Liver (tissue), 9 donors: Measurements from ENCODE around the gene NRM. TPM values are rescaled to one million over a fixed set of nuclear protein-coding genes. Genes with fewer than 3 reads are reported as not detected.

Experiments
- DNase-seq: peaks from one replicate; pipeline ENCODE4 v3.0.0-alpha.2; 2017; ENCODE audit warnings: low spot score
- H3K27ac ChIP-seq, 2 donors: one replicate each; pipeline ENCODE4 v1.7.0; 2013; ENCODE audit warnings: inconsistent platforms in 2 of 2, low read length in 2 of 2, control low read depth in 1 of 2, low read depth in 1 of 2, mild to moderate bottlenecking in 1 of 2
- H3K27me3 ChIP-seq, 4 donors: one replicate each; pipeline versions ENCODE4 v1.6.1 to v1.7.0; 2013; ENCODE audit warnings: low read length in 3 of 4, inconsistent platforms in 1 of 4, mild to moderate bottlenecking in 1 of 4, moderate library complexity in 1 of 4; ENCODE audit not compliant: control insufficient read depth in 4 of 4, insufficient read depth in 4 of 4
- H3K36me3 ChIP-seq, 4 donors: one replicate each; pipeline versions ENCODE4 v1.6.1 to v1.7.0; 2013; ENCODE audit warnings: low read length in 3 of 4, mild to moderate bottlenecking in 3 of 4, low read depth in 1 of 4, moderate library complexity in 1 of 4; ENCODE audit not compliant: control insufficient read depth in 4 of 4, insufficient read depth in 3 of 4
- H3K4me1 ChIP-seq, 4 donors: one replicate each; pipeline versions ENCODE4 v1.6.1 to v1.7.0; 2013; ENCODE audit warnings: low read length in 3 of 4, mild to moderate bottlenecking in 3 of 4, moderate library complexity in 1 of 4; ENCODE audit not compliant: control insufficient read depth in 4 of 4, insufficient read depth in 4 of 4
- H3K4me3 ChIP-seq, 3 donors: one replicate each; pipeline versions ENCODE4 v1.6.1 to v1.7.0; 2013; ENCODE audit warnings: low read length in 3 of 3, control low read depth in 1 of 3, low read depth in 1 of 3, mild to moderate bottlenecking in 1 of 3
- H3K9ac ChIP-seq, 2 donors: one replicate each; pipeline ENCODE4 v1.7.0; 2013; ENCODE audit warnings: low read length in 2 of 2, mild to moderate bottlenecking in 2 of 2, moderate library complexity in 2 of 2, control low read depth in 1 of 2, low read depth in 1 of 2
- H3K9me3 ChIP-seq, 4 donors: one replicate each; pipeline versions ENCODE4 v1.6.1 to v1.7.0; 2013; ENCODE audit warnings: low read length in 3 of 4; ENCODE audit not compliant: control insufficient read depth in 4 of 4
- EGR1 ChIP-seq, 2 donors: IDR thresholded peaks; 2 replicates each; pipeline ENCODE4 v1.6.1; 2016 to 2018; ENCODE audit warnings: antibody characterized with exemption in 2 of 2, low read depth in 2 of 2
- FOXA2 ChIP-seq: IDR thresholded peaks from 2 replicates; pipeline ENCODE4 v1.6.1; 2016; ENCODE audit warnings: antibody characterized with exemption
- GABPA ChIP-seq, 2 donors: IDR thresholded peaks in 1 of 2; conservative IDR thresholded peaks in 1 of 2; 2 replicates each; pipeline ENCODE4 v1.6.1; 2016; ENCODE audit warnings: antibody characterized with exemption in 2 of 2, mild to moderate bottlenecking in 1 of 2, moderate library complexity in 1 of 2
- HNF4G ChIP-seq: IDR thresholded peaks from 2 replicates; pipeline ENCODE4 v1.6.1; 2016; ENCODE audit warnings: antibody characterized with exemption
- NR2F2 ChIP-seq: IDR thresholded peaks from 2 replicates; pipeline ENCODE4 v1.6.1; 2016; ENCODE audit warnings: antibody characterized with exemption
- RAD21 ChIP-seq, 2 donors: IDR thresholded peaks; 2 replicates each; pipeline ENCODE4 v1.6.1; 2016; ENCODE audit warnings: antibody characterized with exemption in 2 of 2, mild to moderate bottlenecking in 2 of 2
- RXRA ChIP-seq, 2 donors: IDR thresholded peaks; 2 replicates each; pipeline ENCODE4 v1.6.1; 2017 to 2018; ENCODE audit warnings: antibody characterized with exemption in 2 of 2, mild to moderate bottlenecking in 1 of 2
- SP1 ChIP-seq: IDR thresholded peaks from 2 replicates; pipeline ENCODE4 v1.6.1; 2018; ENCODE audit warnings: antibody characterized with exemption, mild to moderate bottlenecking
- WGBS: extraction: QIAGEN DNeasy Blood & Tissue Kit; methylation state at CpG from one replicate; pipeline ENCODE4 v1.1.7; 2013; 5-methylcytosine and 5-hydroxymethylcytosine counted together
- polyA plus RNA-seq, 2 donors: library from polyadenylated mRNA; stranded (reverse) in 1 of 2; unstranded in 1 of 2; fragments of 200-250 nt in 1 of 2; fragments of >200 nt in 1 of 2; fragmentation: Nextera tagmentation in 1 of 2; extraction: Ambion mirVana in 1 of 2; gene quantifications; one replicate each; pipeline versions ENCODE4 v1.2.1 to v1.2.3, GENCODE V29; 2013 to 2015
- total RNA-seq, 2 donors: library from RNA; depleted of rRNA; stranded (reverse); fragments of >200 nt; gene quantifications; one replicate each; pipeline ENCODE4 v1.2.3, GENCODE V29; 2014
- TF ChIP-seq, protein P1 (sequence below): IDR thresholded peaks from 2 replicates; pipeline ENCODE4 v1.6.1; 2016; ENCODE audit warnings: antibody characterized with exemption
- TF ChIP-seq, protein P2 (sequence below): IDR thresholded peaks from 2 replicates; pipeline ENCODE4 v1.6.1; 2016; ENCODE audit warnings: antibody characterized with exemption
- TF ChIP-seq, protein P3 (sequence below): fragments of 150-350 bp; IDR thresholded peaks from 2 replicates; pipeline ENCODE4 v1.5.1; 2017; ENCODE audit warnings: improper control_type of control experiment, low read depth, low read length; ENCODE audit not compliant: missing input control
- TF ChIP-seq, protein P4 (sequence below): IDR thresholded peaks from 2 replicates; pipeline ENCODE4 v1.6.1; 2016; ENCODE audit warnings: antibody characterized with exemption, mild to moderate bottlenecking
- donor health status: healthy.
- donor health status: healthy.
- donor health status: healthy.
- donor health status: healthy.
- donor health status: healthy.

NRM gene
- total and polyA plus RNA-seq, 4 donors, result 0.59 to 3.3 (median 2.4) TPM

DNA sequence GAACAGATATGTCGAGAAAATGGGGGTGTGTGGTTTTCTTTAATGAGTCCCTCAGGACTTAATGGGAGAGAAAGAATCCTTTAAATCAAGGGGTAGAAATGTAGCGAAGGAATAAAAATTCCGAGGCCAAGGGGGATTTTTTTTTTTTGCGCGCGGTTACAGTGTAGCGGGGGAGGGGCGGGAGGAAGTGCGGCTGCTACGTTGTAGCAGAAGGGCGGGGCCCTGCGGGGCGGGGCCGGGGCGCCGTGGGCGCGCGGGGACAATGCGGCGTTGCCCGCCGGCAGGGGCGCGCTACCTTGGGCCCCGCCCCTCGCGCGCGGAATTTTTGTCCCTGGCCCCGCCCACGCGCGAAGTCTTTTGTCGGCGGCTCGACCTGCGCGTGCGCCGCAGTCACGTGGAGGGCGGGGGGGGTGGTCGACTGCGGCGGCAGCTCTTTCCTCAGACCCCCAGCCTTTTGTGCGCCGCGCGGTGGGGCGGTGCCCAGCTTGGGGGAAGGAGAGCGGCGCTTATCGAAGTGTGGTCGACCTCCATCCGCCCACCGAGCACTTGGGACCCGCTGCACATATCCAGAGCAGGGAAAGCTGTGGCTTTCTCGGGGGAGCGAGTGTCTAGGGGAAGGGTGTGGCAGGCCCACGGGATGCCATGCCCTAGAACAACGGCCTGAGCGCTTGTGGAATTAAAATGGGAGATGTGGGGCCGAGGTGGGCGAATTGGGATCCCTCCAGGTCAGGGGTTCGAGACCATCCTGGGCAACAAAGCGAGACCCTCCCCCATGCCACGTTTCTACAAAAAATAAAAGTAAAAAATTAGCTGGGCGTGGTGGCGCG, 30.6 kb upstream of the NRM start:
- TF ChIP-seq, protein P1, sequence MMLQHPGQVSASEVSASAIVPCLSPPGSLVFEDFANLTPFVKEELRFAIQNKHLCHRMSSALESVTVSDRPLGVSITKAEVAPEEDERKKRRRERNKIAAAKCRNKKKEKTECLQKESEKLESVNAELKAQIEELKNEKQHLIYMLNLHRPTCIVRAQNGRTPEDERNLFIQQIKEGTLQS, result no peak
- TF ChIP-seq, protein P2, sequence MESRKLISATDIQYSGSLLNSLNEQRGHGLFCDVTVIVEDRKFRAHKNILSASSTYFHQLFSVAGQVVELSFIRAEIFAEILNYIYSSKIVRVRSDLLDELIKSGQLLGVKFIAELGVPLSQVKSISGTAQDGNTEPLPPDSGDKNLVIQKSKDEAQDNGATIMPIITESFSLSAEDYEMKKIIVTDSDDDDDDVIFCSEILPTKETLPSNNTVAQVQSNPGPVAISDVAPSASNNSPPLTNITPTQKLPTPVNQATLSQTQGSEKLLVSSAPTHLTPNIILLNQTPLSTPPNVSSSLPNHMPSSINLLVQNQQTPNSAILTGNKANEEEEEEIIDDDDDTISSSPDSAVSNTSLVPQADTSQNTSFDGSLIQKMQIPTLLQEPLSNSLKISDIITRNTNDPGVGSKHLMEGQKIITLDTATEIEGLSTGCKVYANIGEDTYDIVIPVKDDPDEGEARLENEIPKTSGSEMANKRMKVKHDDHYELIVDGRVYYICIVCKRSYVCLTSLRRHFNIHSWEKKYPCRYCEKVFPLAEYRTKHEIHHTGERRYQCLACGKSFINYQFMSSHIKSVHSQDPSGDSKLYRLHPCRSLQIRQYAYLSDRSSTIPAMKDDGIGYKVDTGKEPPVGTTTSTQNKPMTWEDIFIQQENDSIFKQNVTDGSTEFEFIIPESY, result no peak
- TF ChIP-seq SP1, result no peak
- TF ChIP-seq, protein P3, sequence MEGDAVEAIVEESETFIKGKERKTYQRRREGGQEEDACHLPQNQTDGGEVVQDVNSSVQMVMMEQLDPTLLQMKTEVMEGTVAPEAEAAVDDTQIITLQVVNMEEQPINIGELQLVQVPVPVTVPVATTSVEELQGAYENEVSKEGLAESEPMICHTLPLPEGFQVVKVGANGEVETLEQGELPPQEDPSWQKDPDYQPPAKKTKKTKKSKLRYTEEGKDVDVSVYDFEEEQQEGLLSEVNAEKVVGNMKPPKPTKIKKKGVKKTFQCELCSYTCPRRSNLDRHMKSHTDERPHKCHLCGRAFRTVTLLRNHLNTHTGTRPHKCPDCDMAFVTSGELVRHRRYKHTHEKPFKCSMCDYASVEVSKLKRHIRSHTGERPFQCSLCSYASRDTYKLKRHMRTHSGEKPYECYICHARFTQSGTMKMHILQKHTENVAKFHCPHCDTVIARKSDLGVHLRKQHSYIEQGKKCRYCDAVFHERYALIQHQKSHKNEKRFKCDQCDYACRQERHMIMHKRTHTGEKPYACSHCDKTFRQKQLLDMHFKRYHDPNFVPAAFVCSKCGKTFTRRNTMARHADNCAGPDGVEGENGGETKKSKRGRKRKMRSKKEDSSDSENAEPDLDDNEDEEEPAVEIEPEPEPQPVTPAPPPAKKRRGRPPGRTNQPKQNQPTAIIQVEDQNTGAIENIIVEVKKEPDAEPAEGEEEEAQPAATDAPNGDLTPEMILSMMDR, result peak; percentile 50
- TF ChIP-seq EGR1 (IDR thresholded peaks at IDR 0.05; ENCODE audit: low read depth in 2 of 2), result no peak
- no peak for TF ChIP-seq FOXA2
- Histone ChIP-seq H3K9me3 (no peaks in the 10 kb centered on the region), H3K4me3 (peak overlapping the region; percentile 79 to 94 (median 93)), H3K27ac (peak overlapping the region; percentile 90 to 96), H3K9ac (peak overlapping the region; percentile 95 to 99), H3K36me3 (peaks cover 8 to 32% (median 26%) of the 10 kb centered on the region in 4 donors), H3K4me1 (peaks cover 1 to 40% (median 32%) of the 10 kb centered on the region in 4 donors), H3K27me3 (no peaks in the 10 kb centered on the region)
- WGBS, result 3% methylated on average over 71 of the region's 71 CpGs
- peak; percentile 88 for DNase-seq

DNA sequence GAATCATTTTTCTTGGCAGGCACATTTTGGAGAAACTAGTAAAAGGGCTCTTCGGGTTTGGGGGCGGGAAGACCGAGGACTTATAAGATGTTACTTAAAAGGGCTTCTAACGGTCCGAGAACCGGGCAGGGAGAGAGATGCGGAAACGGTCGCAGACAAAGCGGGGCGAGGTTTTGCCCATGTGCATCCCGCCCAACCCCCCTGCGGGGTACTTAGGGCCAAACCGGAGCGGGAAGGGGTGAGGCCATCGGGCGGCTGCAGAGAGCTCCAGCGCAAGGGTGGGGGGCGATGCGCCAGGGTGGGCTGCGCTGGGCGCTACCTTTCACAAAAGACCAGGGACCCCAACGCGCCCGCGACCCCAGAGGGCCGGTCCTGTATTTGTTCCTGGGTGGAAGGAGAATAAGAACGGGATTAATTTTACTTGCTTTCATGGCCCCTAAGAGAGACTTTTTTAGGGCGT, 30.0 kb upstream of the NRM start:
- Histone ChIP-seq H3K27ac (peak overlapping the region; percentile 90 to 96), H3K9ac (peak overlapping the region; percentile 95 to 99), H3K4me3 (peak overlapping the region; percentile 79 to 94 (median 93)), H3K27me3 (no peaks in the 10 kb centered on the region), H3K9me3 (no peaks in the 10 kb centered on the region), H3K4me1 (peaks cover 4 to 42% (median 34%) of the 10 kb centered on the region in 4 donors), H3K36me3 (peaks cover 6 to 30% (median 23%) of the 10 kb centered on the region in 4 donors)
- peak; percentile 71 for DNase-seq
- under 1% methylated on average over 29 of the region's 29 CpGs for WGBS
- TF ChIP-seq NR2F2, result peak; percentile 17
- TF ChIP-seq FOXA2, result no peak
- peak in 1 of 2 donors; percentile 20 for TF ChIP-seq RXRA (IDR thresholded peaks at IDR 0.05)

DNA sequence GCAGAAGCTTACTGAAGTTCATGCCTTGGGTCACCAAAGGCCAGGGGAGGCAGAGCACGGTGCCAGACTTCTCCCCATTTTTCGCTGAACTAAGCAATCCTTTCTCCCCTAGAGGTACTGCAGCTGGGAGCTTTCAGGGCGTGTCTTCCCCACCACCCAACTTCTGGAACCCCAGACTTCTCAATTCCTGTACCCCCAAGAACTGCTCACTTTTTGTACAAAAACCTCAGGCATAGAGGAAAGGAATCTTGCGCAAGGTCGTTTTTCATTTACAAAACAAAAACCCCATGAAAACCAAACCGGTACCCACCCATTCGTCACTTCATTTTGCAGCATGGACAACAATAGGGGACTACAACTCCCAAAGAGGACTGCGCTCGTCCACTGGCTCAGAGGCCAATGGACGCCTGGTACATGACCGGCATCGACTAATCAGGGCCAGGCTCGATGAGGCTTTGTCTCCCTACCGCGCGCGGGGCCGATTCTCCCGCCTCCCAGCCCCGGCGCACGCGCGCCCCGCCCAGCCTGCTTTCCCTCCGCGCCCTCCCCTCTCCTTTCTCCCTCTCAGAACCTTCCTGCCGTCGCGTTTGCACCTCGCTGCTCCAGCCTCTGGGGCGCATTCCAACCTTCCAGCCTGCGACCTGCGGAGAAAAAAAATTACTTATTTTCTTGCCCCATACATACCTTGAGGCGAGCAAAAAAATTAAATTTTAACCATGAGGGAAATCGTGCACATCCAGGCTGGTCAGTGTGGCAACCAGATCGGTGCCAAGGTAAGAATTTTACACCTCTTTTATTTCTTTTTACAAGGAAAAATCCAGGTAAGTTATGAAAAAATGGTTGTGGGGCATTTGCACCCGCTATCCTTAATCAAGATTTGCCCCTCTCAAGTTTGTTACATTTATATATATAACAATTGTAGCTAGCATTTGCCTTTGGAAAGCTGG, 29.3 kb upstream of the NRM start, which contains the start of gene TUBB:
Gene TUBB, plus strand, starts transcription at position 562 of the 947 bp plus-strand sequence. Its CDS starts 155 bp downstream, at position 717.
- H3K27me3 ChIP-seq, result no peaks in the 10 kb centered on the region
- peak within 1 kb of the TSS; percentile 90 to 96 for H3K27ac ChIP-seq
- peak within 1 kb of the TSS; percentile 79 to 94 (median 93) for H3K4me3 ChIP-seq
- WGBS, result under 1% methylated on average over 38 of the region's 38 CpGs
- H3K4me1 ChIP-seq, result peaks cover 4 to 42% (median 34%) of the 10 kb centered on the region in 4 donors
- peak; percentile 93 for DNase-seq
- H3K9me3 ChIP-seq, result no peaks in the 10 kb centered on the region
- H3K36me3 ChIP-seq, result peaks cover 6 to 24% (median 19%) of the 10 kb centered on the region in 4 donors
- peak within 1 kb of the TSS; percentile 95 to 99 for H3K9ac ChIP-seq
- TF ChIP-seq HNF4G (no peak), EGR1 (IDR thresholded peaks at IDR 0.05; ENCODE audit: low read depth in 2 of 2) (no peak), RAD21 (IDR thresholded peaks at IDR 0.05) (peak; percentile 4 to 40), GABPA (IDR thresholded peaks at IDR 0.05 in 1 of 2, conservative IDR thresholded peaks at IDR 0.05 in 1 of 2) (peak in 1 of 2 donors; percentile 22), FOXA2 (no peak), RXRA (IDR thresholded peaks at IDR 0.05) (peak in 1 of 2 donors; percentile 41)
- TF ChIP-seq, protein P4, sequence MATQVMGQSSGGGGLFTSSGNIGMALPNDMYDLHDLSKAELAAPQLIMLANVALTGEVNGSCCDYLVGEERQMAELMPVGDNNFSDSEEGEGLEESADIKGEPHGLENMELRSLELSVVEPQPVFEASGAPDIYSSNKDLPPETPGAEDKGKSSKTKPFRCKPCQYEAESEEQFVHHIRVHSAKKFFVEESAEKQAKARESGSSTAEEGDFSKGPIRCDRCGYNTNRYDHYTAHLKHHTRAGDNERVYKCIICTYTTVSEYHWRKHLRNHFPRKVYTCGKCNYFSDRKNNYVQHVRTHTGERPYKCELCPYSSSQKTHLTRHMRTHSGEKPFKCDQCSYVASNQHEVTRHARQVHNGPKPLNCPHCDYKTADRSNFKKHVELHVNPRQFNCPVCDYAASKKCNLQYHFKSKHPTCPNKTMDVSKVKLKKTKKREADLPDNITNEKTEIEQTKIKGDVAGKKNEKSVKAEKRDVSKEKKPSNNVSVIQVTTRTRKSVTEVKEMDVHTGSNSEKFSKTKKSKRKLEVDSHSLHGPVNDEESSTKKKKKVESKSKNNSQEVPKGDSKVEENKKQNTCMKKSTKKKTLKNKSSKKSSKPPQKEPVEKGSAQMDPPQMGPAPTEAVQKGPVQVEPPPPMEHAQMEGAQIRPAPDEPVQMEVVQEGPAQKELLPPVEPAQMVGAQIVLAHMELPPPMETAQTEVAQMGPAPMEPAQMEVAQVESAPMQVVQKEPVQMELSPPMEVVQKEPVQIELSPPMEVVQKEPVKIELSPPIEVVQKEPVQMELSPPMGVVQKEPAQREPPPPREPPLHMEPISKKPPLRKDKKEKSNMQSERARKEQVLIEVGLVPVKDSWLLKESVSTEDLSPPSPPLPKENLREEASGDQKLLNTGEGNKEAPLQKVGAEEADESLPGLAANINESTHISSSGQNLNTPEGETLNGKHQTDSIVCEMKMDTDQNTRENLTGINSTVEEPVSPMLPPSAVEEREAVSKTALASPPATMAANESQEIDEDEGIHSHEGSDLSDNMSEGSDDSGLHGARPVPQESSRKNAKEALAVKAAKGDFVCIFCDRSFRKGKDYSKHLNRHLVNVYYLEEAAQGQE, result peak; percentile 80
- TF ChIP-seq, protein P2, result no peak
